Osteocyte (in vitro differentiated cells): ENCODE data around the gene EPS8L1. TPM values are rescaled to one million over a fixed set of nuclear protein-coding genes. Genes with fewer than 3 reads are reported as not detected.

Source experiments
- DNase-seq: peaks from one replicate; pipeline ENCODE4 v3.0.0; 2021; ENCODE audit warnings: mixed read lengths; ENCODE audit not compliant: unreplicated experiment; ENCODE audit errors: extremely low spot score
- H3K27ac Mint-ChIP-seq: one replicate; pipeline ENCODE4 v1.8.0; 2021; ENCODE audit warnings: mild to moderate bottlenecking, mixed read lengths; ENCODE audit not compliant: unreplicated experiment
- H3K27me3 Mint-ChIP-seq: one replicate; pipeline ENCODE4 v1.8.0; 2021; ENCODE audit warnings: mixed read lengths; ENCODE audit not compliant: unreplicated experiment
- H3K36me3 Mint-ChIP-seq: one replicate; pipeline ENCODE4 v1.8.0; 2021; ENCODE audit warnings: mixed read lengths; ENCODE audit not compliant: unreplicated experiment
- H3K4me1 Mint-ChIP-seq: one replicate; pipeline ENCODE4 v1.8.0; 2021; ENCODE audit warnings: mixed read lengths; ENCODE audit not compliant: unreplicated experiment
- H3K4me3 Mint-ChIP-seq: one replicate; pipeline ENCODE4 v1.8.0; 2021; ENCODE audit warnings: mild to moderate bottlenecking, moderate library complexity, mixed read lengths; ENCODE audit not compliant: unreplicated experiment
- H3K9me3 Mint-ChIP-seq: one replicate; pipeline ENCODE4 v1.8.0; 2021; ENCODE audit warnings: mixed read lengths; ENCODE audit not compliant: unreplicated experiment
- total RNA-seq: library from RNA; stranded (reverse); gene quantifications from 2 replicates; pipeline ENCODE4 v1.2.1, GENCODE V29; 2021
- TF ChIP-seq, protein P1 (sequence below): fragments of 200-600 bp; sonication (generic); IDR thresholded peaks from 2 replicates; pipeline ENCODE4 v1.5.0; 2021; ENCODE audit warnings: antibody characterized with exemption, mild to moderate bottlenecking, moderate library complexity

EPS8L1 gene
- total RNA-seq, 1 donor from 2014 or later, result 4.5 TPM

DNA sequence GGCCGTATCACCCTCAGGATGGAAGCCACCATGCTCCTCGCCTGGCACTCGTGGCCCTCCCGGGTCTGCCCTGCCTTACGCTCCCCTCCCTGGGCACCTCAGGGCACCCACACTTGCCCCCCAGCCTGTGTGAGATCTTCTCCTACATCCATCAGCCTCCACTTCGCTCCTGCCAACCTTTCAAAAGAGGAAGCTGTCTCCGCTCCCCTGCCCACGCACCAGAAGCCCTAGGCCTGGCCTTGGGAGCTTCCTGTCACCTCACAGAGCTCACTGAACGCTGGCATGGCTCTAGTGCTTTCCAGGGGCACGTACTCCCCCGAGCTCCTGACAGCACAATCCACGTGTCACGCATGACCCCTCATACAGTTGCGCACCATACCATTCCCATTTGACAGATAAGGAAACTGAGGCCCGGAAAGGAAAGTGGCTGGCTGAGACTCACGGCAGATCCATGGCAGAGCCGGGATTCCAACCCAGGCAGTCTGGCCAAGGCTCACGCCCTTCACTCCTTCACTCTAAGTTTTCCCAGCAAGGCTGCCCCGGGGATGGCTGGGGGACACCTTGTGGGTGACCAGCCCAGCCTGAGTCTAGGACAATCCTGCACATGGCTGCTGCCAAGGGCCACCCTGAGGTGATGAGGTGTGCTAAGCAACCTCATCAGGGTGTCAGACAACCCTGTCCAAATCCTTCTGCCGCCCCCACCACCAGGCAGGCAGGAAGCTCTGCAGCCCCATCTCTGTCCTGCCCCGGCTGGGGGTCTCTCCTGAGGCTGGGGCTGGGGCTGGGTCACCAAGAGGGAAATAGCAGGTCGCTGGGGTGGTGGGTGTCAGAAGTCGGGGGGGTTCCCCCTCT lies 22.4 kb downstream of the EPS8L1 start:
- DNase-seq, result no peak

DNA sequence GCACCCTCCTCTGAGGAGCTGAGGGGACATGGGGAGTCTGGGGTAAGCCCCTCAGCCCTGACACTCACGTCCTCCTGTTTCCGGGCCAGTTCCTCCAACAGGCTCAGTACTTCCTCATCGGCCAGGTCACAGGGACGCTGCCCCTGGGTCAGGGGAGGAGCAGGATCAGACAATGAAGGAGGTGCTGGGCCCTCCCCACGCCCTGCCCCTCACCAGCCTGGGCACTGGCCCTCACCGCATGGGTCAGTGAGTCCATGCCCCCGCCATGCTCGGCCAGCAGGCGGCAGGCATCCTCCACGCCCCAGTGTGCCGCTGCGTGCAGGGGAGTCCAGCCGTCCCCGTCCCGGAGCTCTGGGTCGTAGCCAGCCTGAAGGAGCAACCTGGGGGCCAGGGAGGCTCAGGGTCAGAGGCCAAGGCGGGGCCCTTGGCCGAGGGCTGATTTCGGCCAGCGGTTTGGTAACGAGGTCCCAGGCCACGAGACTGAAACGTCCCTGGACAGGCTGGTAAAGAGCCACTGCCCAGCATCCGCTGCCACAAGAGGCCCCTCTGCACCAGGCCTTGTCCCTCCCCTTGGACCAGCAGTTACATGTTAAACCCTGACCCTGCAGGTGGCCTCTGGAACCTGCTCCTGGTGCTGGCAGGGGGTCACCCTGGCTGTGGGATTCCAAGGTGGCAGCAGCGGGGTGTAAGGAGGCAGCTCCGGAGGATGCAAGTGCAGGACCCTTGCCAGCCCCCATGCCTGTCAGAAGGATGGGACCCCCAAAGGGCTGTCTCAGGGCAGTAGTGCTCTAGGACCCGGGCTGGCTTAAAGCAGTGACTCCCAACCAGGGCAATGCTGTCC lies 23.3 kb downstream of the EPS8L1 start:
- Mint-ChIP-seq H3K4me1 (peaks cover 2% of the 10 kb centered on the region), H3K4me3 (no peak overlapping the region), H3K27ac (no peak overlapping the region), H3K9me3 (no peaks in the 10 kb centered on the region), H3K36me3 (peaks cover 27% of the 10 kb centered on the region), H3K27me3 (no peaks in the 10 kb centered on the region)
- DNase-seq, result no peak
- TF ChIP-seq, protein P1, sequence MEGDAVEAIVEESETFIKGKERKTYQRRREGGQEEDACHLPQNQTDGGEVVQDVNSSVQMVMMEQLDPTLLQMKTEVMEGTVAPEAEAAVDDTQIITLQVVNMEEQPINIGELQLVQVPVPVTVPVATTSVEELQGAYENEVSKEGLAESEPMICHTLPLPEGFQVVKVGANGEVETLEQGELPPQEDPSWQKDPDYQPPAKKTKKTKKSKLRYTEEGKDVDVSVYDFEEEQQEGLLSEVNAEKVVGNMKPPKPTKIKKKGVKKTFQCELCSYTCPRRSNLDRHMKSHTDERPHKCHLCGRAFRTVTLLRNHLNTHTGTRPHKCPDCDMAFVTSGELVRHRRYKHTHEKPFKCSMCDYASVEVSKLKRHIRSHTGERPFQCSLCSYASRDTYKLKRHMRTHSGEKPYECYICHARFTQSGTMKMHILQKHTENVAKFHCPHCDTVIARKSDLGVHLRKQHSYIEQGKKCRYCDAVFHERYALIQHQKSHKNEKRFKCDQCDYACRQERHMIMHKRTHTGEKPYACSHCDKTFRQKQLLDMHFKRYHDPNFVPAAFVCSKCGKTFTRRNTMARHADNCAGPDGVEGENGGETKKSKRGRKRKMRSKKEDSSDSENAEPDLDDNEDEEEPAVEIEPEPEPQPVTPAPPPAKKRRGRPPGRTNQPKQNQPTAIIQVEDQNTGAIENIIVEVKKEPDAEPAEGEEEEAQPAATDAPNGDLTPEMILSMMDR, result no peak

More for the DNA sequence above, 22.4 kb downstream of the EPS8L1 start:
- Mint-ChIP-seq H3K27me3 (no peaks in the 10 kb centered on the region), H3K4me1 (peaks cover 2% of the 10 kb centered on the region), H3K36me3 (peaks cover 22% of the 10 kb centered on the region), H3K9me3 (no peaks in the 10 kb centered on the region), H3K4me3 (no peak overlapping the region), H3K27ac (no peak overlapping the region)
- TF ChIP-seq, protein P1, result no peak

DNA sequence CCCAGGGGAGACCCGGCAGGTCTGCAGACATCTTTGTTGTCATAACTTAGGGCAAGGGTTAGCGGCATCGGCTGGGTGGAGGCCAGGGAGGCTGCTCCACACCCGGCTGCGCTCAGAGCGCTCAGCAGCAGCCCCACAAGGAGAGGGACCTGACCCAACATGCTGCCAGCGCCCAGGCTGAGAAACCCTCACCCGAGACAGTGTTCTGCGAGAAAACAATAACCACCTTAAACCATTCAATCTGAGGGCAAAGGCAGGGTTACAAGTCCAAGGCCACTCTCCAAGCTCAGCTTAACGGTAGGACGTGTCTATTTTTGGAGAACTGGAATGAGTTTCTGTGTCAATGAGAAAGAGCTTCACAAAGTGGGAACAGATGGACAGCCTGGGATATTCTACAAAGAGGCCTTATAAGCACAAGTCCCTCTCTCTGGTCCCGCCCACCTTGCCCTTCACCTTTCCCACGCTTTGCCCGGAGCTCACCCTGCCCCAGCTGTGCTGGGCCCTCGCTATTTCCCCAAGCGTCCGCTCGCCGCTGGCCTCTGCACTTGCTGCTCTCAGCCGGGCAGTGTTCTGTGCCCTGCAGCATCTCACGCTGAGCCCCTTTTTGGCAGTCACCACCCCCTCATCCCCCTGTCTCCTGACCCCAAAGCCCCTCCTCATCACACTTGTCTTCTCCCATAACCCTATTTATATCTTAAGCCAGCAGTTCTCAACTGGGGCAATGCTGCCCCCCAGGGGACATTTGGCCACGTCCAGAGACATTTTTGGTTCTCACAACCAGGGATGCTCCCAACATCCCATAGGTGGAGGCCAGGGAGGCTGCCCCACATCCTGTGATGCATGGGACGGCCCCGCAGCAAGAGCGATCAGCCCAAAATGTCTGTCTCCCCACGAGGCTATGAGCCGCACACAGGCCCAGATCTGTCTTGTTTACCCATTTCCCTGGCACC lies 24.2 kb downstream of the EPS8L1 start:
- Mint-ChIP-seq H3K27ac (no peak overlapping the region), H3K36me3 (peaks cover 23% of the 10 kb centered on the region), H3K4me1 (peaks cover 2% of the 10 kb centered on the region), H3K9me3 (no peaks in the 10 kb centered on the region), H3K4me3 (no peak overlapping the region), H3K27me3 (no peaks in the 10 kb centered on the region)
- no peak for DNase-seq
- TF ChIP-seq, protein P1, result peak; percentile 13

DNA sequence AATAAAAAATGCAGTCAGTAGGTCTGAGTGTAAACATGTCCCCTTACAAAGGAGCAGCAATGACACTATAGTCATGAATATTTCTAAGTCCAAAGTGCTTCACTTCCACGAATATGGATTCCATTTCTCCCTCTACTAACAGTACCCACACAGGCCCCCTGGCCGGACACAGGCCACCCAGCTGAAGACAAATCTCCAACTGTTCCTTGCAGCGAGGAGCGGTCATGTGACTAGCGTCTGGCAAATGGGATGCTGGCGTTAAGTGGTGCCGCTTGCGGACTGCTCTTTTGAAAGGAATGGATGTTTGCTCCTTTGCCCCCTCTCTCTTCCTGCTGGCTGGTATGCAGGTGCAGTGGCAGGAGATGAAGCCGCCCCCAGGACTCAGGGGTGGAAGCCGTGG lies 25.6 kb downstream of the EPS8L1 start:
- Mint-ChIP-seq H3K4me1 (peaks cover 2% of the 10 kb centered on the region), H3K36me3 (peaks cover 23% of the 10 kb centered on the region), H3K27me3 (no peaks in the 10 kb centered on the region), H3K9me3 (no peaks in the 10 kb centered on the region), H3K4me3 (no peak overlapping the region), H3K27ac (no peak overlapping the region)
- DNase-seq, result no peak
- TF ChIP-seq, protein P1, result no peak
